Endothelial cell (in vitro differentiated cells): ENCODE measurements around the gene NME7. TPM values are rescaled to one million over a fixed set of nuclear protein-coding genes. Genes with fewer than 3 reads are reported as not detected.

Source experiments
- DNase-seq: peaks from one replicate; pipeline ENCODE4 v3.0.0; 2021; ENCODE audit warnings: low spot score
- H3K27ac Mint-ChIP-seq: one replicate; pipeline ENCODE4 v1.8.0; 2021; ENCODE audit warnings: mixed read lengths, inconsistent platforms; ENCODE audit not compliant: unreplicated experiment
- H3K27me3 Mint-ChIP-seq: one replicate; pipeline ENCODE4 v1.8.0; 2021; ENCODE audit warnings: mild to moderate bottlenecking, moderate library complexity, mixed read lengths, inconsistent platforms; ENCODE audit not compliant: unreplicated experiment
- H3K36me3 Mint-ChIP-seq: one replicate; pipeline ENCODE4 v1.8.0; 2021; ENCODE audit warnings: mild to moderate bottlenecking, low read depth, mixed read lengths, inconsistent platforms; ENCODE audit not compliant: unreplicated experiment
- H3K4me1 Mint-ChIP-seq: one replicate; pipeline ENCODE4 v1.8.0; 2021; ENCODE audit warnings: mild to moderate bottlenecking, mixed read lengths, inconsistent platforms; ENCODE audit not compliant: unreplicated experiment
- H3K4me3 Mint-ChIP-seq: one replicate; pipeline ENCODE4 v1.8.0; 2021; ENCODE audit warnings: mild to moderate bottlenecking, mixed read lengths, inconsistent platforms; ENCODE audit not compliant: unreplicated experiment
- H3K9me3 Mint-ChIP-seq: one replicate; pipeline ENCODE4 v1.8.0; 2021; ENCODE audit warnings: mixed read lengths, inconsistent platforms; ENCODE audit not compliant: unreplicated experiment
- total RNA-seq: library from RNA; stranded (reverse); fragmentation: NEBNext Ultra II Directional; extraction: Animal tissue kit (Norgen Biotek cat#: 25700); gene quantifications from one replicate; pipeline ENCODE4 v1.2.1, GENCODE V29; 2021; ENCODE audit not compliant: unreplicated experiment
- TF ChIP-seq, protein P1 (sequence below): fragments of 200-600 bp; sonication (generic); IDR thresholded peaks from one replicate; pipeline ENCODE4 v1.5.0; 2021; ENCODE audit warnings: antibody characterized with exemption; ENCODE audit not compliant: unreplicated experiment

The NME7 gene
- total RNA-seq, 1 donor from 2014 or later: 18.9 TPM

DNA sequence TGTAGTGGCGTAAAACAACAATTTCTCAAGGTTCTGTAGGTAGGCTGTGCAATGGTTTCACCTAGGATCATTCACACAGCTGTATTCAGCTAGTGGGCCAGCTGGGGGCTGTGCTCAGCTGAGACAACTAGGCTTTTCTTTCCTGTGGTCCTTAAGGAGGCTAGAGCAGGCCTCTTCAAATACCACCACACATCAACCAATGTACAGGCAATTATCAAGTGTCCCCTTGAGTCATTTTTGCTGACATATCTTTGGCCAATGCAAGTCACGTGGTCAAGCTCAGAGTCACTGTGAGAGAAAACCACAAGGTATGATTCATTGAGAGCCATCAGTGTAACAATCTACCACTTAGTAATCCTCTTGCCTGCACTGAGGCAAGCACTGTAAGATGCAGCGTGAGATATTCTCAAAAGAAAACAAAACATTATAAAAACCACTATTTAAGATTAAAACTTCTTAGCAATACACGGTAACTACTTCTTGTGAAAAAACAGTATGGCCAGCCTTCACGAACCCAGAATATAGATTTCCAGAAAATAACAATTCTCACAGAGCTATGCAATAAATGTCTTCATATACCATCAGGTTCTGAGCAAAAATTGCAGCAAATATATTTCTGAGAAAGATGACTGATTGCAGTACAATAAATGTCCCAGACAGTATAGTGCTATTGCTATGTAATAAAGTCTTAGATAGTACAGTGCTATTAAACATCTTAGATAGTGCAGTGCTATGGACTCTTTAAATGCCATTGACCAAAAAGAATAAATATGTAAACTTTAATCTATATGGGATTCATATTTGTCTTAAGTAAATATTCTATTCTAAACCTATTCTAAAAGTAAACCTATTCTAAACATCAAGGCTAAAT is 55.3 kb downstream of the NME7 start:
- Mint-ChIP-seq H3K9me3 (no peaks in the 10 kb centered on the region), H3K27ac (no peak overlapping the region)
- no peak for DNase-seq

DNA sequence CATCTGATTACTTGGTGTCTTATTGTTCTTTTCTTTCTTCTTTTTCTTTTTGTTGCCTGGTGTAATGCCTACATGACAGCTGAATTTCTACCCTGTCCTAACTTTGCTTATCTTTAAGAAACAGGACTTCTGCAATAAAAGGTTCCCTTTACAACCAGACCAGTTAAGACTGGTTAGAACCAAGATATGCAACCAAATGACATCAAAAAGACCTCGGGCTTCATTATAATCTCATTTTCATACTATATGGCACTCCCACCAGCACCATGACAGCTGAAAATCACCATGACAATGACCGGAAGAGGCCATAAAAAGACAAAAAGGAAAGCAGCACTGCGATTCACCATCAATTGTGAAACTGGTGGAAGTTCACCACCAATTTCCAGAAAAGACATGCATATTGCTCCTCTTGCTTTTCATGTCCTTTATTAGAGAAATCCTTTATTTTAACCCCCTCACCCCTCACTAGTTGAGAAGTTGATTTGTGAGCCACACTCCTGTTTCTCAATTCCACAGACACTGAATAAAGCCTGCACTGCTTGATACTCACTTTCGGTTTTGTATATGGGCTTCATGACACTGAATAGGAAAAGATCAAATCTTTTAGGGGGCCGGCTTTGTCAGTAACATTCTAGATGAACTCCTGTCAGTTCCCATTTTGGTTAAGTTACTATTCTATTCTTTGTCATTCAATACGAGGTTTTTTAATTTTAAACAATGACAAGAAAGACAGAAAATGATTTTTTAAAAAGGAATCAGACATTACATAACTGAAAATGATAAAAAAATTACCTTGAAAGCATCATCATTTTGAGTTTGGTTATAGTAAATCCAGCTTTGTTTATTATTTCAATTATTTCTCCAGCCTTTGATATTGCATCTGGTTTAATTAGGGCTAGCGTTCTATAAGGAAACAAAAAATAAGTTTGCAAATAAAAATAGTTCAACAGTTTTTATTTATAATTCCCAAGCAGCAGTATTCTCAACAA is 58.1 kb downstream of the NME7 start:
- Mint-ChIP-seq H3K27me3 (no peaks in the 10 kb centered on the region), H3K36me3 (peaks cover 24% of the 10 kb centered on the region), H3K4me1 (peaks cover 4% of the 10 kb centered on the region), H3K9me3 (no peaks in the 10 kb centered on the region), H3K27ac (no peak overlapping the region), H3K4me3 (no peak overlapping the region)
- TF ChIP-seq, protein P1, sequence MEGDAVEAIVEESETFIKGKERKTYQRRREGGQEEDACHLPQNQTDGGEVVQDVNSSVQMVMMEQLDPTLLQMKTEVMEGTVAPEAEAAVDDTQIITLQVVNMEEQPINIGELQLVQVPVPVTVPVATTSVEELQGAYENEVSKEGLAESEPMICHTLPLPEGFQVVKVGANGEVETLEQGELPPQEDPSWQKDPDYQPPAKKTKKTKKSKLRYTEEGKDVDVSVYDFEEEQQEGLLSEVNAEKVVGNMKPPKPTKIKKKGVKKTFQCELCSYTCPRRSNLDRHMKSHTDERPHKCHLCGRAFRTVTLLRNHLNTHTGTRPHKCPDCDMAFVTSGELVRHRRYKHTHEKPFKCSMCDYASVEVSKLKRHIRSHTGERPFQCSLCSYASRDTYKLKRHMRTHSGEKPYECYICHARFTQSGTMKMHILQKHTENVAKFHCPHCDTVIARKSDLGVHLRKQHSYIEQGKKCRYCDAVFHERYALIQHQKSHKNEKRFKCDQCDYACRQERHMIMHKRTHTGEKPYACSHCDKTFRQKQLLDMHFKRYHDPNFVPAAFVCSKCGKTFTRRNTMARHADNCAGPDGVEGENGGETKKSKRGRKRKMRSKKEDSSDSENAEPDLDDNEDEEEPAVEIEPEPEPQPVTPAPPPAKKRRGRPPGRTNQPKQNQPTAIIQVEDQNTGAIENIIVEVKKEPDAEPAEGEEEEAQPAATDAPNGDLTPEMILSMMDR: no peak
- no peak for DNase-seq

More for the DNA sequence above, 55.3 kb downstream of the NME7 start:
- Mint-ChIP-seq H3K4me1 (peaks cover 4% of the 10 kb centered on the region), H3K36me3 (peaks cover 7% of the 10 kb centered on the region), H3K4me3 (no peak overlapping the region), H3K27me3 (no peaks in the 10 kb centered on the region)
- TF ChIP-seq, protein P1: no peak

DNA sequence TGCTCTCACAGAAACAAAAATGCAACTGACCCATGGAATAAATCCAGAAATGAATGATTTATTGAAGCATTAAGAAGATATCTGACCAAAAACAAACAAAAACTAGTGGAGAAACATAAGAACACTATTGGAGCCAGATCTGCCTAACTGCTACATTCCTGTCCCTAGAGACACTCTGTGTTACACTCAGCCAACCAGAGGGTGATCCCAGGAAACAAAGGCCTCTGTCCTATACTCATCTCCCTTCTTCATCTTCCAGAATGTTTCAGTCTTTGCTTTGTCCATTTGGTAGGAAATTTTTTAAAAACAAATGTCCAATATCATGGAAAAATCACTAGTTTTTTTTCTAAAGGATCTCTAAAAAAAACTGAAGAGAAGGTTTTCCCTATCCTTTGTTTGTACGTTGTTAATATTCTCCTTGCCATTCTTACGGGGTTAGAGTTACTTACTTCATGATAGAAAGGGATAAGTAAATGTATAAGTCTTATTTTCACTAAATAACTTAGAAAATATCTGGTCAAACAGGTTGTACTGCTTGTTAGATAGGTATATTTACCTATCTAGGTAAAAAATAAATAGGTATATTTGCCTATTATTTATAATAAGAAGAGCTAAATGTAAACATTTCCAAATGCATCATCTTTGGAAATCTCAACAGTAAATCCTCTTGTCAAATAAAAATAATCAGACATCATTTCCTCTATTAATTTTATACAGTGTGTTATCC is 59.1 kb downstream of the NME7 start:
- Mint-ChIP-seq H3K4me1 (peaks cover 4% of the 10 kb centered on the region), H3K27me3 (no peaks in the 10 kb centered on the region), H3K27ac (no peak overlapping the region), H3K9me3 (no peaks in the 10 kb centered on the region), H3K4me3 (no peak overlapping the region), H3K36me3 (peaks cover 24% of the 10 kb centered on the region)
- TF ChIP-seq, protein P1: no peak
- DNase-seq: no peak

DNA sequence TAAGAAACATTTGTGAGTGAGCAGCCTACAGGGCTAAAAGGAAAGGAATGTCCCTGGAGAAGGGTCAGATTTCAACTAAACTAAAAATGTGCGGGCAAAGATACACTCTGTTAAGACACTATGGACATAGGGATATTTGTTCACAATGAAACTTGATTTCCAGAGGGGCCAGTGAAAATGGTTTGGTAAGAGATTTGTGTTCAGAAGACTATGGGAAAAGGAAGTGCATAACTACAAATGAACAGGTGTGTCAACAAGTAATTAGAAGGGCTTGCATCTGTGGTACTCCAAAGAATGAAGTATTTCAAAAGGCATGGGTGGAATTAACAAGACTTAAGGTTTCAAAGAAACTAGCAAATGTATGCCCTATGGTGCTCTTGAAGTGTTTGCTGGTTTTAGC is 60.4 kb downstream of the NME7 start:
- H3K27ac Mint-ChIP-seq: no peak overlapping the region
- no peaks in the 10 kb centered on the region for H3K9me3 Mint-ChIP-seq
- TF ChIP-seq, protein P1: no peak

More for the DNA sequence above, 60.4 kb downstream of the NME7 start:
- DNase-seq: no peak
- Mint-ChIP-seq H3K27me3 (no peaks in the 10 kb centered on the region), H3K4me3 (no peak overlapping the region), H3K4me1 (peaks cover 4% of the 10 kb centered on the region), H3K36me3 (peaks cover 24% of the 10 kb centered on the region)
